ENCODE data around the gene VWA8.
"Not testable (repeated sequence)": the region's sequence is repeated elsewhere in the genome, so short reads cannot be mapped to it uniquely, and the experiment has no call there.

VWA8 gene

DNA sequence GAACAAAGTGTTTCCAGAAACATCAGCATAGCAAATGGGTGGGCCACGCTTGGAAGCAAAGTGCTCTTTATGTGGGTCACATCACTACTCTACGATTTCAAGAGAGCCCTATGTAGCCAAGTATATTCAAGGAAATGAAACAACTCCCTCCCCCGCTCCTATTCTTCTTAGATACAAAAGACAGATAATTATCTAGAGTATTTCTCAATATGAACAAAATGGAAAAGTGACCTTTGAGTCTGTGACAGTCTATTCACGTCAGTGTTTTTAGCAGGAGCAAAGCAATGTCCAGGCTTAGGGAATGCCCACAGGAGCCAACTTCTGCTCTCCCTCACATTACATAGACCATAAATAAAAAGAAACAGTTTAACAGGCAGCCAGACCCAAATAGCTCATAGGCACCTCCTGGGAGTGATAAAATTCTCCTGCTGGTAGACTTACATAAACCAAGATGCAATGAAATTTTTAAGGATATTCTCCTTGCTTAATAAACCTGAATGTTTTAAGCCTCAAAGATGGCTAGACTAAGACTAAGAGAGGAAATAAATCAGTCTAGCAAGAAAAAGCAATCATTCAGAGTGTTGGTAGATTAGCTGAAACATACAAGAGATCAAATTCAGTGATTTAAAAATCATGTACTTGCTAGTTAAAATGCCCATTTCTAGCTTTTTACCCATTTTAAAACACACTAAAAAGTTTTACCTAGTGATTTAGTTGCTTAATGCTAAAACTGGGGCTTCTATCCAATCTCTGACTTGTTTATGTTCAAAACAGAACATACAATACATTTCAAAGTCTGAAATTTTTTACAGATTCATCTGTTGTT is 320.7 kb downstream of the VWA8 start:
- no peak for DNase-seq

DNA sequence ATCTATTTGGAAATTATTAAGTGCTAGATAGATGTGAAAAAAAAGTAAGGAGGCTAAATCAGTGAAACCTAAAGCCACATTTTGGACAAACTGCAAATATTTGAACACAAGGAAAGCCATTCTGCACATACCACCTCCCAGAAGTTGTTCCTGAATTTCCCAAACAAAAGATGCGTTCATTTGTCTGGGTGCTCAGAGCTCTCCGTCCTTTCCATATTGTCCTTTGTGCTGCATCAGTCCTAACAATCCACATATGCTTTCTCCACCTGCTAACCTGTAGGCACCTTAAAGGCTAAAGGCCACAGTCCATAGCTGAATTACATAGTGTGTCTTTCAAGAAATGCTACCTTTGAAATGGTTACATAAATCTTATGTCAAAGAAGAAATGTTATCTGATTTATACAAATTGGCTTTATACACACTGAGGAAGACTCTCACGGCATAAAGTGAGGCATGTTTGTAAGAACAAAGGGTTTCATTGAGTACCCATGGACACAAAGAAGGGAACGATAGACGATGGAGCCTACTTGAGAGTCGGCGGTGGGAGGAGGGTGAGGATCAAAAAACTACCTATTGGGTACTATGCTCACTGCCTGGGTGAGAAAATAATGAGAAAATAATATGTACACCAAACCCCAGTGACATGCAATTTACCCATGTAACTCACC is 321.5 kb downstream of the VWA8 start:
- no peak for DNase-seq

DNA sequence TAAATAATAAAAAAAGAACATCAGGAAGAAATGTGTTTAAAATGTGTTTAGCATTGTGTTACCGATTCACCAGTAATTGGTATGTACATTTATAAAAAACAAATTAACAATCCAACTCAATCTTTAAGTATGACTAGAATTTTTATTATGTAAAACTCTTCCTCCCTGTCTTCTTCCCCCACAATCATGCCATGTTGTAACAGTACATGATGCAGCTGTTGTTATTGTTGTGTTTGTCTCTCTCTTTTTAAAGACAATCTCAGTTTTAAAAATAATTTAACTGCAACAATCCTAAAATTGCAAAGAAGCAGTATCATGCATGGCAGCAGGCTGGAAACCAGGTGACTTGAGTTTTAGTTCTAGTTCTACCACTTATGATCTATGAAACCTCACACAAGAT is 323.3 kb downstream of the VWA8 start:
- no peak for DNase-seq

DNA sequence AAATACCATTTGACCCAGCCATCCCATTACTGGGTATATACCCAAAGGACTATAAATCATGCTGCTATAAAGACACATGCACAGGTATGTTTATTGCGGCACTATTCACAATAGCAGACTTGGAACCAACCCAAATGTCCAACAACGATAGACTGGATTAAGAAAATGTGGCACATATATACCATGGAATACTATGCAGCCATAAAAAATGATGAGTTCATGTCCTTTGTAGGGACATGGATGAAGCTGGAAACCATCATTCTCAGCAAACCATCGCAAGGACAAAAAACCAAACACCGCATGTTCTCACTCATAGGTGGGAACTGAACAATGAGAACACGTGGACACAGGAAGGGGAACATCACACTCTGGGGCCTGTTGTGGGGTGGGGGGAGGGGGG is 323.9 kb downstream of the VWA8 start:
- not testable (repeated sequence) for DNase-seq

DNA sequence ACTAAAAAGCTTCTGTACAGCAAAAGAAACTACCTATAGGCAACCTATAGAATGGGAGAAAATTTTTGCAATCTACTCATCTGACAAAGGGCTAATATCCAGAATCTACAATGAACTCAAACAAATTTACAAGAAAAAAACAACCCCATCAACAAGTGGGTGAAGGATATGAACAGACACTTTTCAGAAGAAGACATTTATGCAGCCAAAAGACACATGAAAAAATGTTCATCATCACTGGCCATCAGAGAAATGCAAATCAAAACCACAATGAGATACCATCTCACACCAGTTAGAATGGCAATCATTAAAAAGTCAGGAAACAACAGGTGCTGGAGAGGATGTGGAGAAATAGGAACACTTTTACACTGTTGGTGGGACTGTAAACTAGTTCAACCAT is 324.3 kb downstream of the VWA8 start:
- not testable (repeated sequence) for DNase-seq

DNA sequence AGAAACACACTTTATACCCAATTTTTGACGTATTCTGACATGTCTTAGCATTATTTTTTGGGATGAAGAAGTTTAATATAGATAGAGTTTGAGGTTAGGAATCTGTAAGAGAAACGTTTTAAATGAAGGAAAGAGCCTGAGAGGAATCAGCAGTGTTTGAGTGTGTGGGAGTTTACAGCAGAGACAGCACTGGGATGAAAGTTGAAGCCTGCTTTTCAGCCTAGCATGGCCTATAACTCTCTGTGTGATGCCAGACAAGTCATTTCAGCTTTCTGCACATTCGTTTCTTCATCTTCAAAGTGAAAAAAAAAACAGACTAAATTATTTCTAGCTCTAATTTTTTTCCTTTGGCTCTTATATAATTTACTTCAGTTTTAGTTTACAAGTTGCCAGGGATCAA is 326.5 kb downstream of the VWA8 start:
- no peak for DNase-seq

DNA sequence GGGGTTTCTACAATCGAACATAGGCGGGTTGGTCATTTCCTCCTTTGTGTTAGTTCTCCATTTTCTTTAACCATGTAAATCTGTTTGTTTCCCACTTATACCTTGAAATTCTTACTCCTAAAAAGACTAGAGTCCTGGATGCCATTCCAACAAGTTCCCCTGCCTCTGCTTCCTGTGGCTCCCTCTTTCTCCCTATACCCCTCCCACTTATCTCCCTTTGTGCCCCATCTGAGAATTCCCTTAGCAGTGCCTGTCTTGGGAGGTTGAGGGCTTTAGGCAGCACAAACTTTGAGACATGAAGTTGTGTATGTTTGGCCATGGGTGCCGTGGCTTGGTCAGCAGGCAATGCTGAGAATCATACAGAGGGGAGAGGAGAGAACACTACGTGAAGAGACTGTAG is 327.1 kb downstream of the VWA8 start:
- DNase-seq: no peak

DNA sequence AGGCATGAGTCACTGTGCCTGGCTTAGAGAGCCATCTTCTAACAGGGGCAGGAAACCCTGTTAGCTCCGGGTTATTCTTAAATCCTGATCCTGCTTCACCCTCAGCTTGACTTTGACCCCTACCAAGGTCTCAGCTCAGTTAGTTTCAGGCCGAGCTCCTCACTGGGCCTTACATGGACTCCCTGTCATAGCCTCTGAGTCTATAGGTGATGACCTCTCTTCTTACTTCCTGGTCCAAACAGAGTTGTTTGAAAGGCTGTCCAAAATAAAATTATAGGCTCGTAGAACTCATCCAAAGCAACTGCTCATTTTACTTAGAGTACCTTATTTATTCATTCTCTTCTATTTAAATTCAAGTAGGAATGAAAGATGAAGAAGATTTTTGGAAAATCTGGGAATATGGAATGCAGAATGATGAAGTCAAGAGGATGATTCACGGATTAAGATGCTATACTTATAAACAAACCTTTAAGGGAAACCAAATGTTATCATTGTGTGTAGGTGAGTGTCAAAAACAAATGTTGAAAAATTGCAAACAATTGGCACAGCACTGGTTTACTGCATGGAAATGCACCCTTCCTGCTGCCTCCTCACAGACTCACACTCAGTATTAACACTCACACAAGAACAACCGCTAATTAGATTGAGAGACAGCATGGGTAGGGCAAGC is 329.5 kb downstream of the VWA8 start:
- no peak for DNase-seq

DNA sequence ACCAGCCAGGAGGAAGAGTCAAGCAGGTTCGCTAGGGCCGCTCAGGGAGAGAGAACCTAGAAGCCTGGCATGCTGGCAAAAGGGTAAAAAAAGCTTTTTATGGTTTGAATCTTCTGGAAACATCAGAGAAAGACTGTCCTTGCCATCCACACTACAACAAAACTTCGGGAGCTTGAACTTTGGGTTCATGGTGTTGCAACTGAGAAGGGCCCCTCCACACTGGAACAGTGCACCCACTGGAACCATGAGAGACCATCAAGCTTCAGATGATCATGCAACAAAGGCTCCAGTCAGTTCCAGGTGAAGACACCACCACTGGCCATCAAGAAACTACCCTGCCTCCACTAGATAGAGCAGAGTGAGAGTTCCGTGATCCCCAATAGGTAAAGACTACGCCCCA is 333.5 kb downstream of the VWA8 start:
- no peak for DNase-seq

DNA sequence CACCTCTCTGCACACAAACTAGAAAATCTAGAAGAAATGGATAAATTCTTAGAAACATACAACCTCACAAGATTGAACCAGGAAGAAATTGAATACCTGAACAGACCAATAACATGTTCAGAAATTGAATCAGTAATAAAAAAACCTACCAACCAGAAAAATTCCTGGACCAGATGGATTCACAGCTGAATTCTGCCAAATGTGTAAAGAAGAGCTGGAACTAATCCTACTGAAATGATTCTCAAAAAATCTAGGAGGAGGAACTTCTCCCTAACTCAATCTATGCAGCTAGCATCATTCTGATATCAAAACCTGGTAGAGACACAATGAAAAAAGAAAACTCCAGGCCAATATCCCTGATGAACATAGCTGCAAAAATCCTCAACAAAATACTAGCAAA is 336.9 kb downstream of the VWA8 start:
- no peak for DNase-seq

DNA sequence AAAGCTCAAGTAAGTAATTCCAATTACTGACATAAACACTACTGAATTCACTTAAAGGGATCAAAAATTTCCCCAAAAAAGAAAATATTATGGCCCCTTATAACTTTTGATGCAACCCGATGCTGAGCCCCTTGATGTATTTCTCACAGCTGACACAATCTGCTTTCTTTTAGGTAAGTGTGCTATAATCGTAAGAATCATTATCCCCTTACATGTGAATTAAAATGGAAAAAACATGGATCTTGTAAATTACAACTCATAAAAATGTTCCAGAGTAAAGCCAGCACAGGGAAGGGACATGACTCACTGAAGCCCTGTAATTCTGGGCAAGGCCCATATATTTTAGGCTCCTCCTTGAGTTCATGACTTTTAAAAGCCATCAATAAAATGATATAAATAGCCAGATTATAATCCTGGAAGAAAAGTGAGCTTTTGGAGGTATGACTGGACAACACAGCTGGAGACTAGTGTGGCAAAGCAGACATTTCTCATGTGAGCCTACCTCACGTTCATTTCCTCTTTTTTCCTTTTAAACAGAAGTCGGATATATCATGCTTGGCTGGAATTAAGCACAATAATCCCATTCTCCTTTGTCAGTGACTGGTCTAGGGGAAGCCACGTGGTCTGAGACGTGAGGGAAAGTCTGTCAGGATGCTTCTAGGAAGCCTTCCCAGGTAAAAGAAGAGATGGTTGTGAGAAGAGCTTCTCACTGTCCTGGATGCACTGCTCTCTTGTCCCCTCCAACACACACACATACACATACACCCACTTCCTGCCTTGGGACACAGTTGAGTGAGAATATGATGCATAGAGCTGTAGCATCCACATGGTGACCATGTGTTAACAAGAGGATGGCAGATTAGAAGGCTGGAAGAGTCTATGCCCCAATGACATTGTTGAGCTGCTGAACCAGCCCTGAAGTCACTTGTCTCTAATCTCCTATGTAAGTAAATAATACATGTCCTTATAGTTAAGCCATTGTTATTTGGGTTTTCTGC is 338.2 kb downstream of the VWA8 start:
- no peak for DNase-seq

DNA sequence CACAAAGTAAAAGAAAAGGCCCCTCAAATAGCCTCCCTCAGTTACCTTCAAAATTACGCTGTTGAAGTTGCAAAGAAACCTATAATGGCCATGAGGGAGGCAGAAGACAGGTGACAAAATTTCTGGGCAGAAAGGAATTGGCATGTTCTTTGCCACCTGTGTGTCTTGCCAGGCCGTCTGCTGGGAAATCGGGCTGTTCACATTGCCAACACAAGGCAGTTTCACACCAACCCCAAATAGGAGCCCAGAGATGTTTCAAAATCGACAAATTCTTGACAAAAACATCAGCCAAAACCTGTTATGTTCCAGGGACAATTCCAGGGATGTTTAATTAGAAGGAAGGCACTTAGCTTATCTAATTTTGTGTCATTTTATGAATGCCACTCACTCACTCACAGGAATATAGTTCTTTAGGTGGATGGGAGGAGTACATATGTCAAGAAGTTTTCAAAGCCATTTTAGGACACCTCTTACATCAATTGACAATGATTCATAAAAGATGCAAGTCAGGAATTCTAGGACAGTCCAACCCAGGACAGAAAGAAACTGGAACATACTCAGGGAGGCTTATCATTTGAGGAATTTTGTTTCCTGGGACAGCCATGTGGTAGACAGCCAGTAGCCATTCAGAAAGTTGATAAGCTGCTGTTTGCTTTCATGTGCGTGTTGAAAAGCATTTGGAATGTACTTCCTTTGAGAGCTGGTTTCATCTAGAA is 339.0 kb downstream of the VWA8 start:
- no peak for DNase-seq

DNA sequence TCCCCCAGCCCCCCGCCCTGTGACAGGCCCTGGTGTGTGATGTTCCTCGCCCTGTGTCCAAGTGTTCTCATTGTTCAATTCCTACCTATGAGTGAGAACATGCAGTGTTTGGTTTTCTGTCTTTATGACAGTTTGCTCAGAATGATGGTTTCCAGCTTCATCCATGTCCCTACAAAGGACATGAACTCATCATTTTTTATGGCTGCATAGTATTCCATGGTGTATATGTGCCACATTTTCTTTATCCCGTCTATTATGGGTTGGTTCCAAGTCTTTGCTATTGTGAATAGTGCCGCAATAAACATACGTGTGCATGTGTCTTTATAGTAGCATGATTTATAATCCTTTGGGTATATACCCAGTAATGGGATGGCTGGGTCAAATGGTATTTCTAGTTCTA is 343.3 kb downstream of the VWA8 start:
- DNase-seq: not testable (repeated sequence)

DNA sequence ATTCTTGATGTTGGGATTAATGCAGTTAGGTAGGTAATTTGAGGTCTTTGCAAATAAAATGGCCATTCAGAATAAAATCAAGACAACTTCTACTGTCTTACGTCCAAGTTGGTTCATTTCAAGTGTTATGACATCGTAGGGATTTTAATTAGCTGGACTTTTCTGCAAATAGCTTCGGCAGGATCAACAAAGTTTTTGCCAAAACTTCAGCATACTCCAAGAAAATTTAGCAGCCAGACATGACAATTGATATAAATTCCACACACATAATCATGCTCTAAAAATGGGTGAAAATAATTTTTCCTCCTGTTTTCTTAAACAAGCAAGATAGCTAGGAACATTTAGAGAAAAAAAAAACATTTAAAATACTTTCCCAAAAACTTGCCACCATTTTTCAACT is 344.8 kb downstream of the VWA8 start:
- DNase-seq: no peak

DNA sequence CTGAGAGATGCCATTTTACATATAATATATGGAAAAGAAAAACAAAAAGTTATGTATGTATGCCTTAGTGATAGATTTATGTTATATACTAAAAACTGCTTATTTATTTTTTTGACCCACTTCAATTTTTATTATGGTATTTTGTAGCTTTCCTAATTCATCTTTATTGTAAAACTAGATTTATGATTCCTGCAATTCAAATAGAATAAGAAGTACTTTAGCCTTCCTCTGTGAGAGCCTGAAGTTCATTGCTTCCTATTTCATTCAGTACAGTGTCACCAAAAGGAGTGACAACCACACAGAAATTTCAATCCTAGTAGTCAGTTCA is 345.4 kb downstream of the VWA8 start:
- no peak for DNase-seq

DNA sequence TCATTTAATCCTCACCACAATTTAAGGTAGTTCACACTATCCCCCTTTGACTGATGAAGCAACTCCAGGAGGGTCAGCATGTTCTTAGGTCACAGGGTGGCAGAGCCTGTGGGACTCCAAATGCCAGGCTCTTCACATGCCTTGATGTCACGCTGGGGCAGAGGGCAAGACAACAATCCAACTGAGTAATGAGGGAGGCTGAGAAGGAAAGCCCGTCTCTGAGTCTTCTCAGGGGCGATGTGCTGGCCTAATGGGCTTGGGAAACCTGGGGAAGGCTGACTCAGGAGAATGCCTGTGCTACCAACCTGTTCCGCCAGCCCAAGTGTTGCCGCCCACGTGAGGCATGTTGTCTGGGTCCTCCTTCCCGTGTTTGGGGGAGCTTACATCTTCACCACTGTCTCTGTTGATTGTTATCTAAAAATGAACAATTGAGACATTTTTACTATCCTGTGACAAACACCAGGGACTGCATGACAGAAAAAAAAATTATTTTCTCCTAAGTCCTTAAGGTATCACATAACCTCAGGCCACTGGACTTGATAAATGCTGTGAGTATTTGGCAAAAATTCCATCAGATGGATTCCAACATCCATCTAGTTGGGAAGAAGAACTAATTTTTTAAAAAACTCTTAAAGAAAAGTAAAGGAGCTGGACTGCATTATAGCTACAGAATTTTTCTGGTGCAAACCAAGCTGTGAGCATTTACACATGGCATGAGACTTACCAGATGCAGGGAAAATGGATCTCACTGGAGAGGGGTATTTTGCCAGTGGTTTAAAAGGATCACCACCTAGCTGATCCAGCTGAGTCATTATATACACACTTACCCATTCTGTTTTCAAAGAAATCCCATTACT is 346.0 kb downstream of the VWA8 start:
- DNase-seq: no peak

DNA sequence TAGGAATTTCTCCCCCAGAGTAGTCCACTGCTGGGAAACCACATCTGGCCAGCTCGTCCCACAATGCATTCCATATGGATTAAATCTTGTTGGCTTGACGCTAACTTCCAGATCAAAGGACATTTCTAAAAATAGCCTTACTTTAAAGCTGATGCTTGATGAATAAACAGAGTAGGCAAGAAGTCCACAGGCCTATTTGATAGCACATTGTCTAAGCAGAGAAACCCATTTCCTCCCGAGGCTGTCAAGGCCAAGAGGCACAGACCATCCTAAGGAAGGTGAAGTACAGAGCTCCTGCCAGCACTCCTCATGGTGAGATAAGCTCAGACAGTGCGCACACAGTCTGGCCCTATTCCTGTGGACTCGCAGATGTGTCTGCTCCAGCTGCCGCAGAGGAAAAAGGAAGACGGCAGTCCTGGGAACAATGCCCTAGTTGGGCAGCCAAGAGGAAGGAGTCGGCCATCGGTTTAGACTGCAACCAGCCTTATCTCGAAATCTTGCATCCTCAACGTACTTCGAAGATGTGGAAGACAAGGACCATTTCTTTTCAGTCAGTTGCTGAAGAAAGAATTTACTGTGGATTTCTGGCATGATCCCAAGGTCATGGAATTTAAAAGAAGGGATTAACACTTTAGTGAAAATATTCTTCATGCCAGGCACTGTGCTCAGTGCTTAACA is 346.8 kb downstream of the VWA8 start:
- no peak for DNase-seq

DNA sequence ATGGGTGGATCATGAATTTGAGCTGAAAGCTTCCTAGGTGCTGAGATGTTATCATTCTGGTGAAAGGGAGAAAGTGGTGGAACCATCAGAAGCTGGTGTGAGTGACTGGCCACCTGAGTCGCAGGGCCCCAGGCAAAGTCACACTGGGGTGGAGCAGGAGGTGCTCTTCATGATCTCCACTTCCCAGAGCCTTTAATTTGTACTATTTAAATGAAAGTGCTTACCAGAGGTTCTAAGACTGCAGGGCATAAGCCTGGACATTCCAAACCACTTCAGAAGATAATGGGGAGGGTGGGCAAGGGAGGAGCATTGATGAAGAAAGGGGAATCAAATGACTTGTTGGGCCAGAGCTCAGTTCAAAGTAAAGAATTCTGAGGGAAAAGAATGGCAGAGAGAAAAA is 347.4 kb downstream of the VWA8 start:
- DNase-seq: no peak

DNA sequence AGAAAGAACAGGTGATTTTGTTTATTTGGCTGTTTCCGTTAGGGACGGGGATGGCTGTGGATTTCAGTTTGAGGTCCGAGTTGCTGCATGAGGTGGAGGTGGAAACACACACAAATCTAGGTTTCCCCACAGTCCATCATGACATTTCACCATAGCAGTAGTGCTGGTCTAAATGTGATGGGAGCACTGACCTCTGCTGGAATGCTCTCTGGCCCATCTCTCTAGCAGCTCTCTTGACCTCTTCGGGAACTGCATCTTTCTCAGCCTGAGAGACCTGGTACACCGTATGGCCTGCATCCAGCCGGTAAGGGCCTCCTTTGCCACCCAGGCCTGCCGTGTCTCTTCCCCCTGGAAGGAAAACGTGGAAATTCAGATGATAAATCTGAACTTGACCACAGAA is 349.5 kb downstream of the VWA8 start:
- DNase-seq: no peak

DNA sequence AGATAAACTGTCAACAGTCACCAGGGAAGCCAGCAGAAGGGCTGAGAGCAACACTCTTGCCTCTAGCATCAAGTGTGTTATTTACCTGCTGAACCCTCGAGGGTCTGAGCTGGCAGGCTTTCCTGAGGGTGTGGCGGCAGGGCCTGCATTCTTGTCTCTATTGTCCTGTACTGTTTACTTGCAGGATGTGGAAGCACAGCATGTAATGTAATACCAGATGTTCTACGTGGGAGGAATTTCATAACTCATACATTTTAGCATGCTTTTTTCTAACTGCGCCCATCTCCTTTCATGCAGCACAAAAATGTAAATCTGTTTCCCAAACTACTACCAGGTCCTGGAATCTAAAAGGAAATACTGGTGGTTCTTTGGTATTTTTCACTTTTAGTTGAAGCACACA is 350.5 kb downstream of the VWA8 start:
- no peak for DNase-seq

DNA sequence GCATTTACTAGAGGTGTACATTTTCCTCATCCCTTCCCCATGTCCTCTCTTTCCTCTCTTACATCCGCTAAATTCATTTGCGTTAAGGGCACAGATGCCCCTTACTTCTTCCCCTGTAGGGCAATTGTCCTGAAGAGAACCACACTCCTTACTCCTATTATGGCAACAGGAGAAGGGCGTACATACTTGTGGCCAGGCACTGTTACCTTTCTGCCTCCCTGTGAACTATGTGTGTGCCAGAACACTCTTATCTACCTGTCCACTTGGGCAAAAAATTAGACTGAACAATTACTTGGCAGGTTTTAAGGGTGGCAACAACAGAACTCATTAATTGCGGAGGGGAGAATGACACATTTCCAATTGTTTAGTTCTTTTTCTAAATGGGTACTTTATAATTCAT is 351.1 kb downstream of the VWA8 start:
- no peak for DNase-seq

Data from NCI-H1694 (cell line).